Bronchus fibroblast of lung (primary cell): Measurements from ENCODE around the gene FAN1. TPM values are rescaled to one million over a fixed set of nuclear protein-coding genes. Genes with fewer than 3 reads are reported as not detected.

Experiments used
- total RNA-seq: library from RNA; depleted of rRNA; stranded (reverse); fragments of >200 nt; gene quantifications from 2 replicates; pipeline ENCODE4 v1.2.3, GENCODE V29; 2015

Gene FAN1
- total RNA-seq, result 9.2 and 10.9 TPM in 2 replicates

GRCh38 chr15:30903497-30904187 lies at the start of gene FAN1:
Gene FAN1, plus strand, starts transcription at chr15:30903915. Its CDS starts 749 bp downstream, at chr15:30904664.

GRCh38 chr15:30991255-30992235 lies 87.8 kb downstream of the FAN1 start, which contains the start of gene MTMR10:
Gene MTMR10, minus strand, starts transcription at chr15:30991628. Its CDS starts 122 bp downstream, at chr15:30991506.

Other genes starting within 250 kb of the FAN1 start
- gene MTMR10, start 87.7 kb downstream of the FAN1 start, total RNA-seq, result 8.3 and 10.8 TPM in 2 replicates
- not detected in 2 replicates for gene TRPM1, start 197.8 kb downstream of the FAN1 start, total RNA-seq